ENCODE measurements around the gene DPP9.

DNA sequence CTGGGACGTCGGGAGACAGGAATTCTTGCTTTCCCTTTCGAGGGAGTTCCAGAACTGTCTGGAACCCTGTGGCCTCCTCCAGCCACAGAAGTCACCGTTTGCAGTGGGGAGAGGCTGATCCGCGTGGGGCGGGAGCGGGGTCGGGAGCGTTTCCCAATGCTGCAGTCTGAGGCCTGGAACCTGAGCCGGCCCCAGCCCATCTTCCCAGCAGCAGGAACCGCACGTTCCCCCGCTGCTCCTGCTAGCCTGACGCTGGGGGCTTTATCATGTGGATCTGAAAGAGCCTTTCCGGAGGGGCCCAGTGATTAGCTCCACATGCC is 13.4 kb downstream of the DPP9 start:
- no peak for TF ChIP-seq POLR2A (IDR thresholded peaks at IDR 0.05)
- TF ChIP-seq, protein P1, sequence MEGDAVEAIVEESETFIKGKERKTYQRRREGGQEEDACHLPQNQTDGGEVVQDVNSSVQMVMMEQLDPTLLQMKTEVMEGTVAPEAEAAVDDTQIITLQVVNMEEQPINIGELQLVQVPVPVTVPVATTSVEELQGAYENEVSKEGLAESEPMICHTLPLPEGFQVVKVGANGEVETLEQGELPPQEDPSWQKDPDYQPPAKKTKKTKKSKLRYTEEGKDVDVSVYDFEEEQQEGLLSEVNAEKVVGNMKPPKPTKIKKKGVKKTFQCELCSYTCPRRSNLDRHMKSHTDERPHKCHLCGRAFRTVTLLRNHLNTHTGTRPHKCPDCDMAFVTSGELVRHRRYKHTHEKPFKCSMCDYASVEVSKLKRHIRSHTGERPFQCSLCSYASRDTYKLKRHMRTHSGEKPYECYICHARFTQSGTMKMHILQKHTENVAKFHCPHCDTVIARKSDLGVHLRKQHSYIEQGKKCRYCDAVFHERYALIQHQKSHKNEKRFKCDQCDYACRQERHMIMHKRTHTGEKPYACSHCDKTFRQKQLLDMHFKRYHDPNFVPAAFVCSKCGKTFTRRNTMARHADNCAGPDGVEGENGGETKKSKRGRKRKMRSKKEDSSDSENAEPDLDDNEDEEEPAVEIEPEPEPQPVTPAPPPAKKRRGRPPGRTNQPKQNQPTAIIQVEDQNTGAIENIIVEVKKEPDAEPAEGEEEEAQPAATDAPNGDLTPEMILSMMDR (IDR thresholded peaks at IDR 0.05): no peak

Measured in right lobe of liver (tissue), 4 donors.